ENCODE data around the gene TSPAN13.
"Not testable (repeated sequence)": the region's sequence is repeated elsewhere in the genome, so short reads cannot be mapped to it uniquely, and the experiment has no call there.

Gene TSPAN13

GRCh38 chr7:16758631-16759611 lies 5.4 kb downstream of the TSPAN13 start:
- Histone ChIP-seq H3K4me1 (ENCODE audit: insufficient read depth, poor library complexity, severe bottlenecking) (peaks cover 7% of the 10 kb centered on the region), H3K27me3 (ENCODE audit: insufficient read depth, poor library complexity, severe bottlenecking) (no peaks in the 10 kb centered on the region), H3K4me3 (ENCODE audit: severe bottlenecking) (no peak overlapping the region), H3K36me3 (ENCODE audit: low read depth) (no peaks in the 10 kb centered on the region), H3K9me3 (ENCODE audit: severe bottlenecking) (no peaks in the 10 kb centered on the region), H3K27ac (ENCODE audit: poor library complexity, severe bottlenecking) (no peak overlapping the region)
- no peak for TF ChIP-seq CTCF (IDR thresholded peaks at IDR 0.05; ENCODE audit: poor library complexity, severe bottlenecking)
- no peak for DNase-seq (ENCODE audit: low spot score)
- no peak for ATAC-seq (ENCODE audit: low read depth)

GRCh38 chr7:16759840-16760239 lies 6.3 kb downstream of the TSPAN13 start:
- Histone ChIP-seq H3K4me1 (ENCODE audit: insufficient read depth, poor library complexity, severe bottlenecking) (peaks cover 7% of the 10 kb centered on the region), H3K36me3 (ENCODE audit: low read depth) (no peaks in the 10 kb centered on the region), H3K4me3 (ENCODE audit: severe bottlenecking) (no peak overlapping the region), H3K9me3 (ENCODE audit: severe bottlenecking) (no peaks in the 10 kb centered on the region), H3K27ac (ENCODE audit: poor library complexity, severe bottlenecking) (no peak overlapping the region), H3K27me3 (ENCODE audit: insufficient read depth, poor library complexity, severe bottlenecking) (no peaks in the 10 kb centered on the region)
- DNase-seq (ENCODE audit: low spot score) = no peak
- no peak for ATAC-seq (ENCODE audit: low read depth)
- no peak for TF ChIP-seq CTCF (IDR thresholded peaks at IDR 0.05; ENCODE audit: poor library complexity, severe bottlenecking)

- TF ChIP-seq CTCF (IDR thresholded peaks at IDR 0.05; ENCODE audit: poor library complexity, severe bottlenecking) = no peak
- DNase-seq (ENCODE audit: low spot score) (no peak), ATAC-seq (ENCODE audit: low read depth) (no peak)
- H3K4me3 ChIP-seq (ENCODE audit: severe bottlenecking) = no peak overlapping the region
- H3K27me3 ChIP-seq (ENCODE audit: insufficient read depth, poor library complexity, severe bottlenecking) = no peaks in the 10 kb centered on the region
- no peaks in the 10 kb centered on the region for H3K36me3 ChIP-seq (ENCODE audit: low read depth)
- no peak overlapping the region for H3K27ac ChIP-seq (ENCODE audit: poor library complexity, severe bottlenecking)
- peaks cover 6% of the 10 kb centered on the region for H3K4me1 ChIP-seq (ENCODE audit: insufficient read depth, poor library complexity, severe bottlenecking)
- no peaks in the 10 kb centered on the region for H3K9me3 ChIP-seq (ENCODE audit: severe bottlenecking)
Observed at GRCh38 chr7:16762177-16762576, 8.6 kb downstream of the TSPAN13 start.

- Histone ChIP-seq H3K36me3 (ENCODE audit: low read depth) (no peaks in the 10 kb centered on the region), H3K27me3 (ENCODE audit: insufficient read depth, poor library complexity, severe bottlenecking) (no peaks in the 10 kb centered on the region), H3K27ac (ENCODE audit: poor library complexity, severe bottlenecking) (no peak overlapping the region), H3K9me3 (ENCODE audit: severe bottlenecking) (no peaks in the 10 kb centered on the region), H3K4me1 (ENCODE audit: insufficient read depth, poor library complexity, severe bottlenecking) (peaks cover 6% of the 10 kb centered on the region), H3K4me3 (ENCODE audit: severe bottlenecking) (no peak overlapping the region)
- no peak for ATAC-seq (ENCODE audit: low read depth)
- DNase-seq (ENCODE audit: low spot score) = no peak
- TF ChIP-seq CTCF (IDR thresholded peaks at IDR 0.05; ENCODE audit: poor library complexity, severe bottlenecking) = no peak
Observed at GRCh38 chr7:16764942-16765341, 11.4 kb downstream of the TSPAN13 start.

GRCh38 chr7:16765436-16765859 lies 11.9 kb downstream of the TSPAN13 start:
- DNase-seq (ENCODE audit: low spot score) (no peak), ATAC-seq (ENCODE audit: low read depth) (no peak)
- Histone ChIP-seq H3K4me3 (ENCODE audit: severe bottlenecking) (no peak overlapping the region), H3K36me3 (ENCODE audit: low read depth) (no peaks in the 10 kb centered on the region), H3K27ac (ENCODE audit: poor library complexity, severe bottlenecking) (no peak overlapping the region), H3K27me3 (ENCODE audit: insufficient read depth, poor library complexity, severe bottlenecking) (no peaks in the 10 kb centered on the region), H3K9me3 (ENCODE audit: severe bottlenecking) (no peaks in the 10 kb centered on the region), H3K4me1 (ENCODE audit: insufficient read depth, poor library complexity, severe bottlenecking) (peaks cover 10% of the 10 kb centered on the region)
- no peak for TF ChIP-seq CTCF (IDR thresholded peaks at IDR 0.05; ENCODE audit: poor library complexity, severe bottlenecking)

- not testable (repeated sequence) for DNase-seq (ENCODE audit: low spot score); H3K4me3 ChIP-seq (ENCODE audit: severe bottlenecking); H3K36me3 ChIP-seq (ENCODE audit: low read depth); ATAC-seq (ENCODE audit: low read depth); H3K9me3 ChIP-seq (ENCODE audit: severe bottlenecking); H3K27me3 ChIP-seq (ENCODE audit: insufficient read depth, poor library complexity, severe bottlenecking)
- H3K27ac ChIP-seq (ENCODE audit: poor library complexity, severe bottlenecking) = peak overlapping the region; percentile 24
- H3K4me1 ChIP-seq (ENCODE audit: insufficient read depth, poor library complexity, severe bottlenecking) = peaks cover 26% of the 10 kb centered on the region
Observed at GRCh38 chr7:16769994-16770393, 16.4 kb downstream of the TSPAN13 start.
